ENCODE data around the gene STK17B. TPM values are rescaled to one million over a fixed set of nuclear protein-coding genes. Genes with fewer than 3 reads are reported as not detected.
"Not testable (repeated sequence)": the region's sequence is repeated elsewhere in the genome, so short reads cannot be mapped to it uniquely, and the experiment has no call there.

STK17B gene
- polyA plus RNA-seq, 2 of the 4 experiments (the other 2 are of a cell fraction): 4.0 to 9.2 TPM

- Histone ChIP-seq H3K9me3 (no peaks in the 10 kb centered on the region), H3K4me2 (no peak overlapping the region), H3K4me3 (no peak overlapping the region), H3K4me1 (no peaks in the 10 kb centered on the region), H3K27ac (no peak overlapping the region)
- CTCF ChIA-PET: interaction anchor here (0.7 to 1.7 kb wide), 3 partner anchors 18 to 29 kb away, joined by 3 to 4 read pairs (median 3); no protein-coding TSS in a partner anchor
- POLR2A ChIA-PET: no interaction called here
- FAIRE-seq (no peak), DNase-seq (ENCODE audit: low read depth in 1 of 2, low spot score in 1 of 2) (no peak), ATAC-seq (no peak)
- WGBS (ENCODE audit: missing lambda C conversion rate): 55% methylated on average over 4 of the region's 4 CpGs
- TF ChIP-seq MAZ (IDR thresholded peaks at IDR 0.05; ENCODE audit: borderline replicate concordance, low read depth, low read length) (no peak), EHMT2 (IDR thresholded peaks at IDR 0.05; ENCODE audit: low read depth) (no peak), E2F6 (IDR thresholded peaks at IDR 0.05; ENCODE audit: borderline replicate concordance, low read depth) (no peak), MAX (IDR thresholded peaks at IDR 0.05) (no peak), HES2 (IDR thresholded peaks at IDR 0.05) (no peak), POLR2A (IDR thresholded peaks at IDR 0.05; ENCODE audit: low read length) (no peak), CHD2 (IDR thresholded peaks at IDR 0.05; ENCODE audit: low read length, partially characterized antibody) (no peak), CTCF (IDR thresholded peaks at IDR 0.05) (no peak), JUNB (IDR thresholded peaks at IDR 0.05) (no peak)
These were observed 75.1 kb downstream of the STK17B start for GRCh38 chr2:196096264-196096663.

- H3K4me3 ChIP-seq; H3K4me1 ChIP-seq; DNase-seq (ENCODE audit: low read depth in 1 of 2, low spot score in 1 of 2); H3K4me2 ChIP-seq; H3K9me3 ChIP-seq; POLR2A ChIA-PET; ATAC-seq; FAIRE-seq; H3K27ac ChIP-seq: not testable (repeated sequence)
- CTCF ChIA-PET: interaction anchor here (0.8 kb wide), 1 partner anchor 199 kb away, joined by 3 read pairs; no protein-coding TSS in a partner anchor
- WGBS (ENCODE audit: missing lambda C conversion rate): 25% methylated on average over 5 of the region's 5 CpGs
These were observed 81.9 kb downstream of the STK17B start for GRCh38 chr2:196089448-196089847.

- no peak for ATAC-seq
- Histone ChIP-seq H3K9me3 (peaks cover 4% of the 10 kb centered on the region; the same call in 1 of the 3 replicates), H3K4me2 (no peak overlapping the region), H3K4me1 (no peaks in the 10 kb centered on the region), H3K27ac (no peak overlapping the region), H3K4me3 (no peak overlapping the region)
- ChIA-PET CTCF (no interaction called here), POLR2A (no interaction called here)
- TF ChIP-seq BCL3 (IDR thresholded peaks at IDR 0.05): no peak
- TF ChIP-seq HOXA7 (CRISPR knock-in tag; IDR thresholded peaks at IDR 0.05): no peak
- TF ChIP-seq TFCP2L1 (CRISPR knock-in tag; IDR thresholded peaks at IDR 0.05): no peak
- no peak for TF ChIP-seq REST (IDR thresholded peaks at IDR 0.05)
- TF ChIP-seq HDAC2 (IDR thresholded peaks at IDR 0.05): no peak
- TF ChIP-seq RAD21 (conservative IDR thresholded peaks at IDR 0.05 in 1 of 2, IDR thresholded peaks at IDR 0.05 in 1 of 2): no peak
- no peak for TF ChIP-seq RARB (CRISPR knock-in tag; IDR thresholded peaks at IDR 0.05)
- TF ChIP-seq FOXS1 (CRISPR knock-in tag; IDR thresholded peaks at IDR 0.05): no peak
- no peak for TF ChIP-seq BHLHE40 (IDR thresholded peaks at IDR 0.05; ENCODE audit: low read depth, low read length)
- TF ChIP-seq POLR2AphosphoS2 (conservative IDR thresholded peaks at IDR 0.05; ENCODE audit: low read length): no peak
- TF ChIP-seq CBX8 (IDR thresholded peaks at IDR 0.05): no peak
- no peak for TF ChIP-seq JUNB (IDR thresholded peaks at IDR 0.05)
- TF ChIP-seq GATA3 (IDR thresholded peaks at IDR 0.05; ENCODE audit: borderline replicate concordance): no peak
- TF ChIP-seq MAX (IDR thresholded peaks at IDR 0.05): no peak
- DNase-seq (ENCODE audit: low read depth in 1 of 2, low spot score in 1 of 2): no peak
- FAIRE-seq: no peak
- 42% methylated on average over 2 of the region's 2 CpGs for WGBS (ENCODE audit: missing lambda C conversion rate)
These were observed 83.2 kb downstream of the STK17B start for GRCh38 chr2:196088203-196088602.

Data from A549 (cell line).